Measurements from ENCODE around the gene RDX. TPM values are rescaled to one million over a fixed set of nuclear protein-coding genes. Genes with fewer than 3 reads are reported as not detected.

The RDX gene
- total and polyA plus RNA-seq, 2 of the 8 experiments (the other 6 are each of a cell fraction or from before 2014, with no cell fraction given) = 27.4 to 100 TPM

GRCh38 chr11:110287537-110287936 lies 8.9 kb downstream of the RDX start:
- Histone ChIP-seq H2BK15ac (ENCODE audit: low read length) (no peak overlapping the region), H3K79me2 (ENCODE audit: control insufficient read depth in 1 of 2, insufficient read depth in 2 of 2, low read length in 2 of 2) (peaks cover 6 to 98% of the 10 kb centered on the region in 2 experiments; a peak in 3 of 4 replicates), H4K91ac (replicated peaks; ENCODE audit: insufficient read length, low read length) (no peak overlapping the region), H3K14ac (ENCODE audit: insufficient read length) (no peak overlapping the region), H3K27me3 (replicated peaks in 1 of 4; ENCODE audit: control insufficient read depth in 3 of 4, extremely low read depth in 1 of 4, insufficient read depth in 3 of 4, low read length in 3 of 4) (no peaks in the 10 kb centered on the region), H3K9ac (replicated peaks in 1 of 4; ENCODE audit: extremely low read depth in 1 of 4, low read depth in 3 of 4, low read length in 3 of 4) (no peak overlapping the region), H2BK120ac (replicated peaks; ENCODE audit: low read depth, low read length) (no peak overlapping the region), H2BK5ac (ENCODE audit: low read depth, low read length) (no peak overlapping the region), H4K20me1 (replicated peaks in 1 of 2; ENCODE audit: control insufficient read depth in 1 of 2, insufficient read depth in 2 of 2, low read length in 2 of 2) (peaks cover 8 to 12% of the 10 kb centered on the region in 2 experiments), H3K4me3 (ENCODE audit: extremely low read depth in 1 of 4, insufficient read depth in 2 of 4, low read depth in 3 of 4, low read length in 4 of 4) (no peak overlapping the region), H3K79me1 (ENCODE audit: low read depth, low read length) (peaks cover 4% of the 10 kb centered on the region; the same call in 1 of the 2 replicates), H3K23me2 (ENCODE audit: low read depth, low read length) (no peaks in the 10 kb centered on the region), H3K18ac (ENCODE audit: extremely low read depth, low read length) (no peak overlapping the region), H3K36me3 (ENCODE audit: control insufficient read depth in 2 of 4, insufficient read depth in 4 of 4, low read length in 3 of 4) (no peaks in the 10 kb centered on the region), H2AK5ac (ENCODE audit: low read depth, low read length) (no peak overlapping the region), H4K5ac (ENCODE audit: insufficient read length, low read depth, low read length) (no peak overlapping the region), H3K4me1 (replicated peaks in 1 of 4; ENCODE audit: control insufficient read depth in 3 of 4, insufficient read depth in 4 of 4, low read length in 3 of 4) (no peaks in the 10 kb centered on the region), H3K56ac (replicated peaks; ENCODE audit: insufficient read length, low read depth, low read length) (no peak overlapping the region), H3K23ac (ENCODE audit: insufficient read length) (no peak overlapping the region), H3K4me2 (ENCODE audit: insufficient read depth in 1 of 2, low read depth in 2 of 2, low read length in 2 of 2) (no peak overlapping the region), H2AFZ (ENCODE audit: low read length) (no peak overlapping the region), H3K4ac (replicated peaks; ENCODE audit: insufficient read length, low read depth, low read length) (no peak overlapping the region), H2BK20ac (ENCODE audit: low read length) (no peak overlapping the region), H2BK12ac (ENCODE audit: low read depth, low read length) (no peak overlapping the region), H4K8ac (ENCODE audit: extremely low read depth, insufficient read depth, low read length) (no peak overlapping the region), H3K27ac (ENCODE audit: low read depth, low read length) (no peak overlapping the region), H3K9me3 (ENCODE audit: insufficient read depth in 2 of 2, low read depth in 1 of 2, low read length in 1 of 2) (no peaks in the 10 kb centered on the region)
- no peak for TF ChIP-seq RFX5 (IDR thresholded peaks at IDR 0.05; ENCODE audit: borderline replicate concordance, low read depth, low read length)
- no peak for TF ChIP-seq HDAC2 (IDR thresholded peaks at IDR 0.05; ENCODE audit: borderline replicate concordance in 1 of 2, low read depth in 2 of 2, low read length in 2 of 2)
- no peak for TF ChIP-seq RAD21 (IDR thresholded peaks at IDR 0.05 in 1 of 2, conservative IDR thresholded peaks at IDR 0.05 in 1 of 2; ENCODE audit: low read depth in 2 of 2, low read length in 2 of 2)
- POLR2A ChIA-PET (ENCODE audit: partially characterized antibody) = interaction anchor here (2.1 kb wide), 1 partner anchor 9 kb away, joined by 8 read pairs; the partner anchor contains the start of gene RDX
- DNase-seq (ENCODE audit: low read depth in 1 of 2, low spot score in 2 of 2) (no peak), FAIRE-seq (no peak)
- 90% methylated on average over 1 of the region's 1 CpG; no CpG with 5 or more reads in 1 of the 2 experiments for WGBS, 2 experiments (ENCODE audit: extremely low coverage in 1 of 2, insufficient coverage in 1 of 2, insufficient read length in 1 of 2, insufficient replicate concordance in 2 of 2, low coverage in 1 of 2, low lambda C conversion rate in 2 of 2, missing lambda C conversion rate in 1 of 2)
- CTCF ChIA-PET (ENCODE audit: partially characterized antibody) = interaction anchor here (1.0 to 1.1 kb wide), 3 partner anchors 15 to 85 kb away, joined by 3 to 5 read pairs (median 3); no protein-coding TSS in a partner anchor

Data from H1 (cell line).